K562 (cell line): ENCODE measurements around the gene SFTPB. TPM values are rescaled to one million over a fixed set of nuclear protein-coding genes. Genes with fewer than 3 reads are reported as not detected.

Source experiments
- BCL6 ChIP-seq: fragments of 250-450 bp; sonication (Bioruptor Pico); IDR thresholded peaks from 2 replicates; pipeline ENCODE4 v1.4.0; 2020
- CCAR2 ChIP-seq: fragments of 200-400 bp; formaldehyde crosslinking; IDR thresholded peaks from 2 replicates; pipeline ENCODE4 v1.6.1; 2017; ENCODE audit warnings: mild to moderate bottlenecking, low read depth, low read length
- DIDO1 ChIP-seq: fragments of 450-650 bp; IDR thresholded peaks from 2 replicates; pipeline ENCODE4 v1.6.1; 2016; ENCODE audit warnings: low read depth, missing biosample characterization, missing genetic modification characterization
- EP300 ChIP-seq: IDR thresholded peaks from 2 replicates; pipeline ENCODE4 v1.6.1; 2012; ENCODE audit warnings: low read length, improper control_type of control experiment
- HIVEP1 ChIP-seq: fragments of 250-450 bp; sonication (Bioruptor Pico); IDR thresholded peaks from 2 replicates; pipeline ENCODE4 v1.4.0; 2020; ENCODE audit warnings: mild to moderate bottlenecking
- NFE2L1 ChIP-seq: fragments of 450-650 bp; IDR thresholded peaks from 2 replicates; pipeline ENCODE4 v1.6.1; 2016; ENCODE audit warnings: missing genetic modification characterization, low read depth, mild to moderate bottlenecking, missing compliant biosample characterization, moderate library complexity, borderline replicate concordance
- NR2C1 ChIP-seq, 2 experiments: fragments of 450-650 bp; IDR thresholded peaks; 2 replicates each; pipeline ENCODE4 v1.6.1; 2017; ENCODE audit warnings: mild to moderate bottlenecking in 2 of 2, antibody characterized with exemption in 1 of 2, inconsistent platforms in 1 of 2, missing compliant biosample characterization in 1 of 2, missing genetic modification characterization in 1 of 2
- NRF1 ChIP-seq, 2 experiments: fragments of 450-650 bp; IDR thresholded peaks in 1 of 2; conservative IDR thresholded peaks in 1 of 2; 2 replicates each; pipeline ENCODE4 v1.6.1; 2014; ENCODE audit warnings: mild to moderate bottlenecking in 2 of 2
- PTRF ChIP-seq: fragments of 450-650 bp; IDR thresholded peaks from 2 replicates; pipeline ENCODE4 v1.6.1; 2016; ENCODE audit warnings: mild to moderate bottlenecking, missing genetic modification characterization, missing compliant biosample characterization
- RBM22 ChIP-seq: fragments of 200-400 bp; formaldehyde crosslinking; IDR thresholded peaks from 2 replicates; pipeline ENCODE4 v1.6.1; 2018; ENCODE audit warnings: low read length, low read depth; ENCODE audit not compliant: poor library complexity, severe bottlenecking
- RHOXF2B ChIP-seq: fragments of 250-450 bp; sonication (Bioruptor Pico); conservative IDR thresholded peaks from 2 replicates; pipeline ENCODE4 v1.5.1; 2021
- TCF7 ChIP-seq: sonication (generic); IDR thresholded peaks from 2 replicates; pipeline ENCODE4 v1.6.1; 2016; ENCODE audit warnings: antibody characterized with exemption, borderline replicate concordance
- TEAD4 ChIP-seq, 2 experiments: sonication (generic) in 1 of 2; formaldehyde crosslinking in 1 of 2; IDR thresholded peaks; 2 replicates each; pipeline versions ENCODE4 v1.6.1 to v1.8.0; 2012 to 2022; ENCODE audit warnings: borderline replicate concordance in 1 of 2, inconsistent platforms in 1 of 2, low read length in 1 of 2, mild to moderate bottlenecking in 1 of 2, missing genetic modification reagents in 1 of 2
- TOE1 ChIP-seq, 2 experiments: fragments of 450-650 bp in 1 of 2; sonication (generic) in 1 of 2; formaldehyde crosslinking in 1 of 2; IDR thresholded peaks; 2 replicates each; pipeline versions ENCODE4 v1.7.1 to v1.8.0; 2016 to 2022; ENCODE audit warnings: borderline replicate concordance in 2 of 2, mild to moderate bottlenecking in 2 of 2, antibody characterized with exemption in 1 of 2, inconsistent platforms in 1 of 2, low read depth in 1 of 2, missing genetic modification reagents in 1 of 2, moderate library complexity in 1 of 2
- ZFP30 ChIP-seq: fragments of 250-450 bp; sonication (Bioruptor Pico); IDR thresholded peaks from 2 replicates; pipeline ENCODE4 v1.8.0; 2022; ENCODE audit warnings: moderate library complexity, mild to moderate bottlenecking, inconsistent platforms, borderline replicate concordance
- ZNF717 ChIP-seq: fragments of 250-450 bp; sonication (Bioruptor Pico); IDR thresholded peaks from 2 replicates; pipeline ENCODE4 v1.5.0; 2021
- polyA plus RNA-seq, 8 experiments: library from polyadenylated mRNA; depleted of rRNA in 4 of 8; stranded (reverse) in 5 of 8; unstranded in 3 of 8; fragments of >200 nt; fragmentation: Nextera tagmentation in 2 of 8; fragmentation: Illumina TruSeq in 1 of 8; extraction: Ambion mirVana in 2 of 8; extraction: Trizol in 1 of 8; gene quantifications; 2 replicates each; pipeline versions ENCODE4 v1.2.1 to v1.2.3, GENCODE V29; 2011 to 2014; ENCODE audit warnings: inconsistent platforms in 1 of 8, missing spikeins in 1 of 8
- total RNA-seq, 7 experiments: library from RNA; depleted of rRNA in 6 of 7; stranded (reverse); fragments of >200 nt in 6 of 7; fragmentation: Illumina TruSeq in 2 of 7; extraction: Trizol in 2 of 7; gene quantifications; 2 replicates each; pipeline versions ENCODE4 v1.2.1 to v1.2.3, GENCODE V29; 2011 to 2021; ENCODE audit warnings: low replicate concordance in 1 of 7
- TF ChIP-seq, protein P1 (sequence below): fragments of 450-650 bp; IDR thresholded peaks from 2 replicates; pipeline ENCODE4 v1.6.1; 2016; ENCODE audit warnings: low read depth, mild to moderate bottlenecking, moderate library complexity
- TF ChIP-seq, protein P2 (sequence below), 3 experiments: IDR thresholded peaks in 2 of 3; conservative IDR thresholded peaks in 1 of 3; 2 replicates each; pipeline ENCODE4 v1.5.1; 2011 to 2012; ENCODE audit warnings: low read length in 3 of 3, mild to moderate bottlenecking in 3 of 3, control low read depth in 2 of 3, improper control_type of control experiment in 1 of 3, inconsistent platforms in 1 of 3, low read depth in 1 of 3, mixed read lengths in 1 of 3, moderate library complexity in 1 of 3; ENCODE audit not compliant: insufficient read depth in 2 of 3

Gene SFTPB
- total and polyA plus RNA-seq, 9 of the 15 experiments (the other 6 are each of a cell fraction or from before 2014, with no cell fraction given) = 0.03 to 7.0 TPM; not detected in 7

DNA sequence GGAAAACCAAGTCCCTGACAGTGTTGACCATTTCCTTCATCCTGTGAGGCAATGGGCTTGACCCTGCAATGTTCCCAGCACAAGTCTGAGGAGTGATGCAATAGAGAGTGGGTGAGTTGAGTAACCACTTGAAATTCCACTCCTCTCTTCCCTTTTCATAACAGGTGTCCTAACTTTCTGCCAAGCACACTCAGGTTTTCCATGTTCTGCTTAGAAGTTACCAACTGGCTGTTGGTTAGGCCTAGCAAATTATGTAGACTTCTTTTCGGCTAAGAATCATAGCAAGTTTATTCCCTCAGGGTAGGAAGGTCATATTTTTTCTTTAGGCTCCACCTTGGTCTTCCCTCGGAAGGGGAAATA is 37.7 kb upstream of the SFTPB start (continued):
- TF ChIP-seq EP300 (peak; percentile 26; the same call in 1 of the 2 replicates), RBM22 (no peak), TOE1 (IDR thresholded peaks at IDR 0.05; ENCODE audit: borderline replicate concordance) (no peak), TOE1 (CRISPR knock-in tag; IDR thresholded peaks at IDR 0.05; ENCODE audit: borderline replicate concordance, low read depth) (no peak), NR2C1 (IDR thresholded peaks at IDR 0.05) (no peak), NR2C1 (tag; IDR thresholded peaks at IDR 0.05) (0 out of 2 replicates have a peak, but pooled peaks have one; percentile 53), BCL6 (no peak), RHOXF2B (CRISPR knock-in tag) (no peak), NFE2L1 (tag) (no peak), ZNF717 (CRISPR knock-in tag) (no peak), HIVEP1 (CRISPR knock-in tag) (no peak), PTRF (tag) (no peak), CCAR2 (no peak), ZFP30 (CRISPR knock-in tag) (no peak), NRF1 (conservative IDR thresholded peaks at IDR 0.05 in 1 of 2, IDR thresholded peaks at IDR 0.05 in 1 of 2) (0 out of 4 replicates have a peak, but pooled peaks of 1 of the 2 experiments have one; percentile 23), TCF7 (no peak), DIDO1 (tag) (no peak), TEAD4 (IDR thresholded peaks at IDR 0.05; ENCODE audit: low read length) (peak; percentile 26; the same call in 1 of the 2 replicates), TEAD4 (CRISPR knock-in tag; IDR thresholded peaks at IDR 0.05; ENCODE audit: borderline replicate concordance) (no peak)
- TF ChIP-seq, protein P1, sequence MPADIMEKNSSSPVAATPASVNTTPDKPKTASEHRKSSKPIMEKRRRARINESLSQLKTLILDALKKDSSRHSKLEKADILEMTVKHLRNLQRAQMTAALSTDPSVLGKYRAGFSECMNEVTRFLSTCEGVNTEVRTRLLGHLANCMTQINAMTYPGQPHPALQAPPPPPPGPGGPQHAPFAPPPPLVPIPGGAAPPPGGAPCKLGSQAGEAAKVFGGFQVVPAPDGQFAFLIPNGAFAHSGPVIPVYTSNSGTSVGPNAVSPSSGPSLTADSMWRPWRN = no peak
- TF ChIP-seq, protein P2, sequence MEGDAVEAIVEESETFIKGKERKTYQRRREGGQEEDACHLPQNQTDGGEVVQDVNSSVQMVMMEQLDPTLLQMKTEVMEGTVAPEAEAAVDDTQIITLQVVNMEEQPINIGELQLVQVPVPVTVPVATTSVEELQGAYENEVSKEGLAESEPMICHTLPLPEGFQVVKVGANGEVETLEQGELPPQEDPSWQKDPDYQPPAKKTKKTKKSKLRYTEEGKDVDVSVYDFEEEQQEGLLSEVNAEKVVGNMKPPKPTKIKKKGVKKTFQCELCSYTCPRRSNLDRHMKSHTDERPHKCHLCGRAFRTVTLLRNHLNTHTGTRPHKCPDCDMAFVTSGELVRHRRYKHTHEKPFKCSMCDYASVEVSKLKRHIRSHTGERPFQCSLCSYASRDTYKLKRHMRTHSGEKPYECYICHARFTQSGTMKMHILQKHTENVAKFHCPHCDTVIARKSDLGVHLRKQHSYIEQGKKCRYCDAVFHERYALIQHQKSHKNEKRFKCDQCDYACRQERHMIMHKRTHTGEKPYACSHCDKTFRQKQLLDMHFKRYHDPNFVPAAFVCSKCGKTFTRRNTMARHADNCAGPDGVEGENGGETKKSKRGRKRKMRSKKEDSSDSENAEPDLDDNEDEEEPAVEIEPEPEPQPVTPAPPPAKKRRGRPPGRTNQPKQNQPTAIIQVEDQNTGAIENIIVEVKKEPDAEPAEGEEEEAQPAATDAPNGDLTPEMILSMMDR (IDR thresholded peaks at IDR 0.05 in 2 of 3, conservative IDR thresholded peaks at IDR 0.05 in 1 of 3; ENCODE audit: insufficient read depth in 2 of 3, low read depth in 1 of 3, low read length in 3 of 3) = no peak
